Neural cell (in vitro differentiated cells): ENCODE measurements around the gene LENEP.

Source experiments
- CTCF ChIP-seq: fragments of 450-650 bp; IDR thresholded peaks from 2 replicates; pipeline ENCODE4 v1.5.1; 2014; ENCODE audit warnings: antibody characterized with exemption, mild to moderate bottlenecking, moderate library complexity; ENCODE audit not compliant: poor library complexity, severe bottlenecking
- EP300 ChIP-seq: fragments of 450-650 bp; conservative IDR thresholded peaks from 2 replicates; pipeline ENCODE4 v1.6.1; 2014; ENCODE audit warnings: antibody characterized with exemption, mild to moderate bottlenecking, moderate library complexity; ENCODE audit not compliant: poor library complexity, severe bottlenecking
- EZH2 ChIP-seq: fragments of 200-600, 300-800 bp; shearing (Covaris generic), sonication (generic); IDR thresholded peaks from 2 replicates; pipeline ENCODE4 v1.6.1; 2014; ENCODE audit warnings: antibody characterized with exemption, low read length, borderline replicate concordance, mild to moderate bottlenecking; ENCODE audit not compliant: insufficient read depth, poor library complexity, severe bottlenecking
- MXI1 ChIP-seq: fragments of 450-650 bp; conservative IDR thresholded peaks from 2 replicates; pipeline ENCODE4 v1.6.1; 2014; ENCODE audit warnings: antibody characterized with exemption, mild to moderate bottlenecking; ENCODE audit not compliant: poor library complexity, severe bottlenecking
- POLR2AphosphoS5 ChIP-seq: IDR thresholded peaks from 2 replicates; pipeline ENCODE4 v1.6.1; 2012
- REST ChIP-seq: IDR thresholded peaks from 2 replicates; pipeline ENCODE4 v1.6.1; 2012; ENCODE audit warnings: borderline replicate concordance
- TAF1 ChIP-seq: IDR thresholded peaks from 2 replicates; pipeline ENCODE4 v1.6.1; 2012; ENCODE audit warnings: low read depth

GRCh38 chr1:154992721-154993571 is 440 bp upstream of the LENEP start:
- no peak for TF ChIP-seq POLR2AphosphoS5
- no peak for TF ChIP-seq EZH2
- TF ChIP-seq MXI1: no peak
- no peak for TF ChIP-seq REST
- TF ChIP-seq CTCF: no peak
- TF ChIP-seq TAF1: no peak
- TF ChIP-seq EP300: no peak
